Epithelial cell of esophagus (primary cell): Measurements from ENCODE around the gene CEP170B.

Source experiments
- DNase-seq: peaks from one replicate; pipeline ENCODE4 v3.0.0; 2010; ENCODE audit warnings: low read depth
- H3K4me3 ChIP-seq: 2 replicates; pipeline ENCODE4 v1.5.1; 2011; ENCODE audit warnings: mild to moderate bottlenecking, low read length, control low read depth
- TF ChIP-seq, protein P1 (sequence below): IDR thresholded peaks from 2 replicates; pipeline ENCODE4 v1.5.1; 2011; ENCODE audit warnings: low read depth, mild to moderate bottlenecking, low read length, control low read depth, inconsistent platforms; ENCODE audit not compliant: insufficient read depth; ENCODE audit errors: missing control alignments

Gene CEP170B

DNA sequence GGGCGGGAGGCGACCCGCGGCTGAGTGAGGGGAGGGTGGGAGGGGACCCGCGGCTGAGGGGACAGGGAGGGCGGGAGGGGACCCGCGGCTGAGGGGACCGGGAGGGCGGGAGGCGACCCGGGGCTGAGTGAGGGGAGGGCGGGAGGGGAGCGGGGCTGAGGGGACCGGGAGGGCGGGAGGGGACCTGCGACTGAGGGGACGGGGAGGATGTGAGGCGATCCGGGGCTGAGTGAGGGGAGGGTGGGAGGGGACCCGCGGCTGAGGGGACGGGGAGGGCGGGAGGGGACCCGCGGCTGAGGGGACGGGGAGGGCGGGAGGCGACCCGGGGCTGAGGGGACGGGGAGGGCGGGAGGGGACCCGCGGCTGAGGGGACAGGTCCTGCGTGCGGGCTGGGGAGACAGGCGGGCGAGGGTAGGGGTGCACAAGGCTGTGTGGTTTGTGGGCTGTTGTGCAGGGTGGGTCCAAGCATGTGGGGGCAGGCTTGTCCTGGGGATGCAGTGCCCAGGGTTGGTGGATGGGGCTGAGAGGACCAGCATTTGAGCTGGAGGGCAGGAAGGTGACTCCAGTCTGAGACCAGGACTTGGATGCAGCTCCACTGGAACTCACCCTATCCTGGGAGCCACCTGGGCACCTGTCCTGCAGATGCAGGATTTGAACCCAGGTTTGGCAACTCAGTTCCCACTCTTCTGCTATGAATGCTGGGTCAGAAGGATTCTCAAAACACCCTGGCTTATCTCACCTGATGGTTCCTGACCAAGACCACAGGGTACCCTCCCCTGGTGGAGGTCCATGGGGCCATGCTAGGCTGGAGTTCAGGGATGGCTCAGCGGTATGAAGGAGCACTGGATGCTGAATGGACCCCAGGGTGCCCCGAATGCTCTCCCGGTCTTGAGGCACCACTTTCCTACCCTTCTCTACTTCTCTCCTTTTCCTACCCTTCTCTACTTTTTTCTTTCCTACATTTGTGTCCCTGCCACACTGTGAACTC lies 69.0 kb downstream of the CEP170B start:
- TF ChIP-seq, protein P1, sequence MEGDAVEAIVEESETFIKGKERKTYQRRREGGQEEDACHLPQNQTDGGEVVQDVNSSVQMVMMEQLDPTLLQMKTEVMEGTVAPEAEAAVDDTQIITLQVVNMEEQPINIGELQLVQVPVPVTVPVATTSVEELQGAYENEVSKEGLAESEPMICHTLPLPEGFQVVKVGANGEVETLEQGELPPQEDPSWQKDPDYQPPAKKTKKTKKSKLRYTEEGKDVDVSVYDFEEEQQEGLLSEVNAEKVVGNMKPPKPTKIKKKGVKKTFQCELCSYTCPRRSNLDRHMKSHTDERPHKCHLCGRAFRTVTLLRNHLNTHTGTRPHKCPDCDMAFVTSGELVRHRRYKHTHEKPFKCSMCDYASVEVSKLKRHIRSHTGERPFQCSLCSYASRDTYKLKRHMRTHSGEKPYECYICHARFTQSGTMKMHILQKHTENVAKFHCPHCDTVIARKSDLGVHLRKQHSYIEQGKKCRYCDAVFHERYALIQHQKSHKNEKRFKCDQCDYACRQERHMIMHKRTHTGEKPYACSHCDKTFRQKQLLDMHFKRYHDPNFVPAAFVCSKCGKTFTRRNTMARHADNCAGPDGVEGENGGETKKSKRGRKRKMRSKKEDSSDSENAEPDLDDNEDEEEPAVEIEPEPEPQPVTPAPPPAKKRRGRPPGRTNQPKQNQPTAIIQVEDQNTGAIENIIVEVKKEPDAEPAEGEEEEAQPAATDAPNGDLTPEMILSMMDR = no peak
- H3K4me3 ChIP-seq = peak overlapping the region; percentile 24
- DNase-seq = peak; percentile 24

DNA sequence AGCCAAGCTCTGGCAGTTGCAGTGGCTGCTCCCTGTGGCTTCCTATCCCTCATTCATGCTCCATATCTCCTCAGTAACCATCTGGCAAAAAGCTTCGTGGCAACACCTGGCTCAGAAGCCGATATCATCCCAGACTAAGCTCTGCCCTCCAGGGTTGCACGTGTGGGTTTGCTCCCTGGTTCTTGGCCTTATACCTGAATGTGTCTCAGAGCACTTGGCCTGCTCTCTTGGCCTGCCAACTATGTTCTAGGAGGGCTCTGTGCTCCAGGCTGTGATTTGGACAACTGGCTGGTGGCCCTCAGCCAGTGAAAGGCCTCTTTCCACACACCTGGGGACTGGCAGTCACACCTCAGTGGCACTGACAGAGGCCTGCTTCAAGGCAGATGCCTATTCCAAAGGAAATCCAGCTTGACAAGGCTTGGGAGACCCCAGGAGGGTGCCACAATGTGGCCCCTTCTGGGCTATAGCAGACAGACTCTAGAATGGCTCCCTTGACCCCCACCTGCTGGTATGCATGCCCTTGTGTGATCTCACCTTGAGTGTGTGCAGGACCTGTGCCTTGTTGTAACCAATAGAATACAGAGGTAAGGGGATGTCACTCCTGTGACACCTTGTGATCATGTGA lies 70.1 kb downstream of the CEP170B start:
- DNase-seq = peak; percentile 28
- H3K4me3 ChIP-seq = no peak overlapping the region
- TF ChIP-seq, protein P1 = no peak

DNA sequence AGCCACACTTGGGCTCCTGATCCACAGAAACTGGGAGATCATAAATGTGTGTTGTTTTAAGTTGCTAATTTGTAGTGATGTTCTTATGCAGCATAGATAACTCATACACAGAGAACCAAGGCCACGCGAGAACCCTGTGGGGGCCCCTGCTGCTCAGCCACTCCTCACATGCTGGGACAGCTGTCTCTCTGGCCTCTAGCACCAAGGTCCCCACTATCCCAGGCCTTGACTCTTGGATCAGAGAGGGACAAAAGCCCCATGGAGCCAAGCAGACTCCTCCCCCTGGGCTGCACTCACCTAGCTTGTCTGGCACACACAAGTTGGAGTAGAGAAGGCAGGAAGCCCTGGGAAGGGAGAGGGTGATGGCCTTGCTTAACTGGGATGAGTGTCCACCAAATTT lies 70.9 kb downstream of the CEP170B start:
- TF ChIP-seq, protein P1 = no peak
- H3K4me3 ChIP-seq = no peak overlapping the region
- DNase-seq = peak; percentile 46

DNA sequence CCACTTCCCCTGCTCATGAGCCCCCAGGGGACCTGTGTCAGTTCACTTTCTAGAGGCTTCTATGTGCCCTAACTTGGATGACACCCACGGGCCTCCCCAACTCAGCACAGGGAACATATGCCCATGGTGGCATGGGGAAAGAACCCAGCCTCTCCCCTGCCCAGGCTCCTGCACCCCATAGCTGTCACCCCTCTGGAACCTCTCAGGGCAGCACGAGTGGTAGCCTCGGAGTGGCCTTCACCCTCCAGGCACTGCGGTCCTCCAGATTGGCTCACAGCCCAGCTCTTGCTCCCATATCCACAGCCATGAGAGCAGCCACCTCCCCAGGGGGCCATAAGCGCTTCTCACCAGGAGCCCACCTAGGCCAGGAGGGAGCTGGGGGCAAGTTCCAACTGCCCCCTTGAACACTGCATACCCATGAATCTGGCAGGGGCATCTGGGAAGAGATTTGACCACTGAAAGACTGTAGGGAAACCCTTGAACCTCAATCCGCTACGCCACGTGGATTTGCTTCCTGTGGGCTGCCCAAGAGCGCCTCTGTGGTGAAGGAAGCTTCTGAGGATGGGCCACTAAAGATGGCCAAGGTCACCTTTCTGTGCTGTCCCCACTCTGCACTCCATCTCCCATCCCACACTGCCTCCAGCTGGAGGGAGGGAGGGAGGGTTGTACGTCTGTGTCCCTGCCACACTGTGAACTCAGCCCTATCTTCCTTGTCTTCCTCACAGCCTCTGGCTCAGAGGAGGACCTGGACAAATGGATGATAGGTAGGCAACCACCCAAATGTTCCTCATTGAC lies 71.5 kb downstream of the CEP170B start:
- DNase-seq = peak; percentile 17
- H3K4me3 ChIP-seq = no peak overlapping the region
- TF ChIP-seq, protein P1 = no peak

DNA sequence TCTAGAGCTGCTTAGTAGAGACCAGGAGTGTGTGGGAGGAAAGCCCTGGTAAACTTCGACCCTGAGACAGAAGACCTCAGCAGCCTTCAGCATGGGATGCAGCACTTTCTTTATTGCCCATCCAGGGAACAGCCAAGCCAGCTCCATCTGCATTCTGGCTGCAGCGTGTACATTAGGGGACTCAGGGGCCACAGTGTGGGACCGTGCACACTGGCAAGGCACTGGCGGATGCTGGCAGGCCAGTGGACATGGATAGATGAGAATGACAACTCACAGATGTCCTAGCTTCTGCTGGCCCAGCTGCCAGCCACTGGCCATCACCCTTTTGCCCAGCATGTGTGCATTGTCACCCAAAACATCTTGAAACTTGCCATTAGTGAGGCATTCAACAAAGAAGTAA lies 72.1 kb downstream of the CEP170B start:
- TF ChIP-seq, protein P1 = no peak
- no peak overlapping the region for H3K4me3 ChIP-seq
- no peak for DNase-seq

DNA sequence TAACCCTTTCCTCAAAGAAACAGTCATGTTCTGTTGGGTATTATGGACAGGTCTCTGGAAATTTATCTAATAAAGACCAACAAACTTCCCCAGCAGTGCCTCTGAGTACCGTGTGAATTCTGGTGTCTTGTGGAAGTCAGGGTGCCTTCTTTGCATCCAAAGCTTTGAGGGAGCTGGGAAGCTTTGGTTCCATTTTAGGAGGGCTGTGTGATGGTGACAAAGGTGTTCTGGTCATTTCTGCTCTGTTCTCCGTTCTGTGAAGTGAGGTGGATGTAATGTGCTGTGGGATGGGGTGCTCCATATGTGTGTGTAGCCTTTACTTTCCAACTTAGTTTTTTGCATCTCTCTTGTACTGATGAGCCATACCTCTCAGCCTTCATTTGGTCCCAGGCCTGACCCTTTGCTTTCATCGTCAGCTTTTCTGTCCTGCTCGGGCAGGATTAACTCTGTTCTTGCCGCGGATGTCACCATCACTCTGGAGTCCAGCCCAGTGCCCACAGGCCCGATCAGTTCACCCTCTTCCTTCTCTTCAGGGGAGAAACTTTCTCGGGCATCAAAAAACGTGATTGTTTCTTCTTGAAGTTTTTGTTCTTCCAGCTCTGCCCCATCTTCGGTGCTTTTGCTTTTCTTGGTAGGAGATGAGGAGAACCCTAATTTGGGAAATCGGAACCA lies 72.8 kb downstream of the CEP170B start:
- TF ChIP-seq, protein P1 = no peak
- H3K4me3 ChIP-seq = no peak overlapping the region
- DNase-seq = no peak
